Breast epithelium (tissue), 4 donors: ENCODE measurements around the gene LYRM9. TPM values are rescaled to one million over a fixed set of nuclear protein-coding genes. Genes with fewer than 3 reads are reported as not detected.
"Not testable (repeated sequence)": the region's sequence is repeated elsewhere in the genome, so short reads cannot be mapped to it uniquely, and the experiment has no call there.

ENCODE experiments used
- DNase-seq, 2 donors: peaks; one replicate each; pipeline ENCODE4 v3.0.0-alpha.2; 2019; ENCODE audit warnings: low spot score in 2 of 2
- H3K27ac ChIP-seq, 2 donors: fragments of 200-600 bp; sonication (generic) in 1 of 2; one replicate each; pipeline ENCODE4 v1.5.1; 2016 to 2019; ENCODE audit warnings: mild to moderate bottlenecking in 1 of 2
- H3K27me3 ChIP-seq, 2 donors: fragments of 200-600 bp; sonication (generic) in 1 of 2; one replicate each; pipeline versions ENCODE4 v1.5.1 to v1.6.0; 2017 to 2019; ENCODE audit warnings: control low read depth in 1 of 2, mild to moderate bottlenecking in 1 of 2
- H3K36me3 ChIP-seq: fragments of 200-600 bp; one replicate; pipeline ENCODE4 v1.5.1; 2019
- H3K4me1 ChIP-seq, 2 donors: fragments of 200-600 bp; sonication (generic); one replicate each; pipeline ENCODE4 v1.5.1; 2016 to 2019; ENCODE audit warnings: control low read depth in 1 of 2
- H3K4me3 ChIP-seq, 3 donors: fragments of 200-600 bp; sonication (generic); 1 replicate in 2 of 3; 2 replicates in 1 of 3; pipeline ENCODE4 v1.5.1; 2016 to 2019; ENCODE audit warnings: mild to moderate bottlenecking in 3 of 3, moderate library complexity in 2 of 3
- H3K9me3 ChIP-seq, 2 donors: fragments of 200-600 bp; sonication (generic) in 1 of 2; one replicate each; pipeline ENCODE4 v1.5.1; 2016 to 2019; ENCODE audit warnings: control low read depth in 1 of 2
- POLR2A ChIP-seq: fragments of 450-650 bp; IDR thresholded peaks from one replicate; pipeline ENCODE4 v1.6.1; 2016; ENCODE audit warnings: antibody characterized with exemption, mild to moderate bottlenecking, moderate library complexity
- POLR2AphosphoS5 ChIP-seq, 3 donors: sonication (generic); formaldehyde crosslinking; IDR thresholded peaks; one replicate each; pipeline ENCODE4 v1.6.1; 2017; ENCODE audit warnings: antibody characterized with exemption in 3 of 3
- intact Hi-C: fragments of 100-400 bp; cut with DNase I; formaldehyde crosslinking; loops from one replicate; pipeline ENCODE4 v1.15.1; 2023; ENCODE audit warnings: low total_unique reads
- total RNA-seq, 3 donors: library from RNA; depleted of rRNA; stranded (reverse); fragments of >200 nt; gene quantifications; one replicate each; pipeline ENCODE4 v1.1.0, GENCODE V29; 2016
- TF ChIP-seq, protein P1 (sequence below), 3 donors: fragments of 450-650 bp; IDR thresholded peaks; one replicate each; pipeline ENCODE4 v1.5.1; 2016 to 2017; ENCODE audit warnings: antibody characterized with exemption in 3 of 3, mild to moderate bottlenecking in 3 of 3, moderate library complexity in 3 of 3

LYRM9 gene
- total RNA-seq, 3 donors from 2014 or later = 23.3 to 31.3 (median 31.2) TPM

DNA sequence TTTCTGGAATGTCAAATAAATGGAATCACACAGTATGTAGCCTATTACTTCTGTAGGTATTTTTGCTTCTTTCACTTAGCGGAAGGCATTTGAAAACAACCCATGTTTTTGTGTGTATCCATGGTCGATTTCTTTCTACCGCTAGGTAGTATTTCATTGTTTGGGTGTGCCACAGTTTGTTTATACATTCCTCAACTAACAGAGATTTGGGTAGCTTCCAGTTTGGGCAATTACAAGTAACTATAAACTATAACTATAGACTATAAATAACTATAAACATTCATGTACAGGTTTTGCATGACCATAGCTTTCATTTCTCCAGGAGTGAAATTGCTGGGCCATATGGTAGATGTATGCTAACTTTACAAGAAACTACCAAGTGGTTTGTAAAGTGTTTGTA lies 40.1 kb downstream of the LYRM9 start:
- H3K27ac ChIP-seq = no peak overlapping the region
- intact Hi-C loops = no loop called here
- H3K36me3 ChIP-seq = no peaks in the 10 kb centered on the region
- no peak for TF ChIP-seq POLR2AphosphoS5 (IDR thresholded peaks at IDR 0.05)
- TF ChIP-seq, protein P1, sequence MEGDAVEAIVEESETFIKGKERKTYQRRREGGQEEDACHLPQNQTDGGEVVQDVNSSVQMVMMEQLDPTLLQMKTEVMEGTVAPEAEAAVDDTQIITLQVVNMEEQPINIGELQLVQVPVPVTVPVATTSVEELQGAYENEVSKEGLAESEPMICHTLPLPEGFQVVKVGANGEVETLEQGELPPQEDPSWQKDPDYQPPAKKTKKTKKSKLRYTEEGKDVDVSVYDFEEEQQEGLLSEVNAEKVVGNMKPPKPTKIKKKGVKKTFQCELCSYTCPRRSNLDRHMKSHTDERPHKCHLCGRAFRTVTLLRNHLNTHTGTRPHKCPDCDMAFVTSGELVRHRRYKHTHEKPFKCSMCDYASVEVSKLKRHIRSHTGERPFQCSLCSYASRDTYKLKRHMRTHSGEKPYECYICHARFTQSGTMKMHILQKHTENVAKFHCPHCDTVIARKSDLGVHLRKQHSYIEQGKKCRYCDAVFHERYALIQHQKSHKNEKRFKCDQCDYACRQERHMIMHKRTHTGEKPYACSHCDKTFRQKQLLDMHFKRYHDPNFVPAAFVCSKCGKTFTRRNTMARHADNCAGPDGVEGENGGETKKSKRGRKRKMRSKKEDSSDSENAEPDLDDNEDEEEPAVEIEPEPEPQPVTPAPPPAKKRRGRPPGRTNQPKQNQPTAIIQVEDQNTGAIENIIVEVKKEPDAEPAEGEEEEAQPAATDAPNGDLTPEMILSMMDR (IDR thresholded peaks at IDR 0.05) = no peak
- TF ChIP-seq POLR2A = no peak
- DNase-seq = no peak
- no peaks in the 10 kb centered on the region for H3K27me3 ChIP-seq
- H3K9me3 ChIP-seq = no peaks in the 10 kb centered on the region
- H3K4me1 ChIP-seq = no peaks in the 10 kb centered on the region
- no peak overlapping the region for H3K4me3 ChIP-seq

GRCh38 chr17:27849474-27850185 lies 43.5 kb downstream of the LYRM9 start:
- TF ChIP-seq POLR2AphosphoS5 (IDR thresholded peaks at IDR 0.05) (no peak), POLR2A (no peak)
- TF ChIP-seq, protein P1 (IDR thresholded peaks at IDR 0.05) = no peak
- H3K36me3 ChIP-seq = no peaks in the 10 kb centered on the region
- no peaks in the 10 kb centered on the region for H3K9me3 ChIP-seq
- intact Hi-C loops = no loop called here
- no peaks in the 10 kb centered on the region for H3K27me3 ChIP-seq
- no peak for DNase-seq
- H3K4me3 ChIP-seq = no peak overlapping the region
- no peak overlapping the region for H3K27ac ChIP-seq
- H3K4me1 ChIP-seq = no peaks in the 10 kb centered on the region

DNA sequence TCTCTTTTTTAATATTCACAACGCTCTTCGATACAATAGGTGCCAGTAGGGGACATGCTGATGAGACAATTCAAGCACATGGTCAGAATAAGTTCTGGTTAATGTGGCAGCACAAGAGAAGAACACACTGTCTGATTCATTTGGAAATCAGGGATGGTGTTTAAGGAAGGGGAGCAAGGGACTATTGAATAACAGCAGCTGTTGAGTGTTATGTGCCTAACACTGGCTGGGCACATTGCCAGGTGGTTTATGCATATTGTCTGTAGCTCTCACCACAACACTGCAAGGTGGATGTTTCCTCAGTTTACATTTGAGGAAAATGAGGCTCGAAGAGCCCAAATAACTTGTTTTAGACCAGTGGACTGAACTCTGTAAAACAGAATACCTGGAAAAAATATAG lies 44.2 kb downstream of the LYRM9 start:
- Histone ChIP-seq H3K9me3 (no peaks in the 10 kb centered on the region), H3K27me3 (no peaks in the 10 kb centered on the region), H3K4me1 (no peaks in the 10 kb centered on the region), H3K36me3 (no peaks in the 10 kb centered on the region), H3K27ac (no peak overlapping the region), H3K4me3 (no peak overlapping the region)
- TF ChIP-seq POLR2A (no peak), POLR2AphosphoS5 (IDR thresholded peaks at IDR 0.05) (no peak)
- TF ChIP-seq, protein P1 (IDR thresholded peaks at IDR 0.05) = no peak
- intact Hi-C loops = no loop called here
- no peak for DNase-seq

DNA sequence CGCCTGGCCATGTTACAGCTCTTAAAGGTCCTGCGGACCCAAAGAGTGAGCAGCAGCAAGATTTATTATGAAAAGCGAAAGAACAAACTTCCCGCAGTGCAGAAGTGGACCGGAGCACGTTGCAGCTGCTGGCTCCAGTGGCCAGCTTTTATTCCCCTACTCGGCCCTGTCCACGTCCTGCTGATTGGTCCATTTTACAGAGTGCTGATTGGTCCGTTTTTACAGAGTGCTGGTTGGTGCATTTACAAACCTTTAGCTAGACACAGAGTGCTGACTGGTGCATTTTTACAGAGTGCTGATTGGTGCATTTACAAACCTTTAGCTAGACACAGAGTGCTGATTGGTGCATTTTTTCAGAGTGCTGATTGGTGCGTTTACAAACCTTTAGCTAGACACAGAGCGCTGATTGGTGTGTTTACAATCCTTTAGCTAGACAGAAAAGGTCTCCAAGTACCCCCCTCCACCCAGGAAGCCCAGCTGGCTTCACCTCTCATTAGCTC lies 46.3 kb downstream of the LYRM9 start:
- intact Hi-C loops, H3K4me1 ChIP-seq, H3K27ac ChIP-seq, DNase-seq, H3K27me3 ChIP-seq, H3K4me3 ChIP-seq, H3K36me3 ChIP-seq, H3K9me3 ChIP-seq: not testable (repeated sequence)

GRCh38 chr17:27846042-27846655 lies 47.0 kb downstream of the LYRM9 start:
- intact Hi-C loops = no loop called here
- H3K36me3 ChIP-seq = no peaks in the 10 kb centered on the region
- no peak overlapping the region for H3K4me3 ChIP-seq
- H3K27me3 ChIP-seq = no peaks in the 10 kb centered on the region
- DNase-seq = no peak
- no peaks in the 10 kb centered on the region for H3K4me1 ChIP-seq
- no peaks in the 10 kb centered on the region for H3K9me3 ChIP-seq
- TF ChIP-seq POLR2AphosphoS5 (IDR thresholded peaks at IDR 0.05) (no peak), POLR2A (no peak)
- TF ChIP-seq, protein P1 (IDR thresholded peaks at IDR 0.05) = no peak
- H3K27ac ChIP-seq = no peak overlapping the region
